Pancreas (tissue), 10 donors: ENCODE measurements around the gene SFRP2. TPM values are rescaled to one million over a fixed set of nuclear protein-coding genes. Genes with fewer than 3 reads are reported as not detected.

Experiments used
- ATAC-seq, 4 donors: fragments of 200-7000 bp; cut with Tn5 transposase; one replicate each; pipeline versions ENCODE4 v1.8.0 to v1.9.1; 2020; ENCODE audit warnings: mild to moderate bottlenecking in 4 of 4, moderate library complexity in 4 of 4
- DNase-seq, 6 donors: peaks; one replicate each; pipeline ENCODE4 v3.0.0-alpha.2; 2020
- FAIRE-seq: peaks from 2 replicates; lab custom pipeline; 2012; peaks lifted over from hg19 to GRCh38; lab: Jason Lieb, UNC
- H3K27ac ChIP-seq, 4 donors: fragments of 200-600 bp; sonication (generic); 1 replicate in 3 of 4; 2 replicates in 1 of 4; pipeline versions ENCODE4 v1.5.0 to v1.8.0; 2020
- H3K27me3 ChIP-seq, 4 donors: fragments of 200-600 bp; one replicate each; pipeline ENCODE4 v1.8.0; 2021
- H3K36me3 ChIP-seq, 3 donors: fragments of 200-600 bp; sonication (generic) in 1 of 3; one replicate each; pipeline versions ENCODE4 v1.5.0 to v1.8.0; 2020 to 2021
- H3K4me1 ChIP-seq, 3 donors: fragments of 200-600 bp; one replicate each; pipeline ENCODE4 v1.8.0; 2021
- H3K4me3 ChIP-seq, 4 donors: fragments of 200-600 bp; sonication (generic) in 2 of 4; one replicate each; pipeline versions ENCODE4 v1.5.0 to v1.8.0; 2020 to 2021
- H3K9me3 ChIP-seq, 4 donors: fragments of 200-600 bp; one replicate each; pipeline ENCODE4 v1.8.0; 2021
- CTCF ChIP-seq, 4 donors: fragments of 200-600 bp; sonication (generic) in 3 of 4; IDR thresholded peaks; one replicate each; pipeline versions ENCODE4 v1.5.0 to v1.8.0; 2021; ENCODE audit warnings: antibody characterized with exemption in 4 of 4
- WGBS, 2 donors: extraction: QIAGEN DNeasy Blood & Tissue Kit; methylation state at CpG; one replicate each; pipeline ENCODE4 v1.1.7; 2013; 5-methylcytosine and 5-hydroxymethylcytosine counted together
- intact Hi-C, 3 donors: fragments of 100-400 bp; cut with DNase I; formaldehyde crosslinking; loops; one replicate each; pipeline versions ENCODE4 v1.11.1 to v1.14.2; 2022
- polyA plus RNA-seq, 2 donors: library from polyadenylated mRNA; stranded (reverse); fragments of 200-250 nt; gene quantifications; one replicate each; pipeline ENCODE4 v1.2.3, GENCODE V29; 2013
- total RNA-seq, 6 donors: library from RNA; stranded (reverse); fragmentation: NEBNext Ultra II Directional in 4 of 6; extraction: Animal tissue kit (Norgen Biotek cat#: 25700) in 4 of 6; gene quantifications; one replicate each; pipeline versions ENCODE4 v1.2.1 to v1.2.4, GENCODE V29; 2021 to 2023
- donor health status: healthy with polysubstance abuse.
- donor health status: DM: no; HTN: no; CAD: no; lungs with moderate emphysema.
- donor health status: DM: no; HTN: no; CAD: no.
- donor health status: control.
- donor health status: control.
- donor health status: Bipolar disorder and iron deficiency.
- donor health status: DM: yes; HTN: yes; CAD: no.
- donor health status: DM: no; HTN: no; CAD: no.
- donor health status: DM: no; HTN: no; CAD: no.
- donor health status: DM: yes; HTN: yes; CAD: no.

SFRP2 gene
- total and polyA plus RNA-seq, 8 donors = 1.5 to 136 (median 5.8) TPM

- 82 to 86% methylated on average over 3 of the region's 3 CpGs for WGBS, 2 donors
- Histone ChIP-seq H3K27me3 (no peaks in the 10 kb centered on the region), H3K4me3 (no peak overlapping the region), H3K9me3 (no peaks in the 10 kb centered on the region), H3K4me1 (no peaks in the 10 kb centered on the region), H3K27ac (no peak overlapping the region), H3K36me3 (no peaks in the 10 kb centered on the region)
- ATAC-seq = no peak
- FAIRE-seq = no peak
- no peak for DNase-seq
- no peak for TF ChIP-seq CTCF (IDR thresholded peaks at IDR 0.05)
- intact Hi-C loops = no loop called here
These were observed 12.3 kb downstream of the SFRP2 start for GRCh38 chr4:153776601-153777000.

- FAIRE-seq (no peak), ATAC-seq (no peak), DNase-seq (no peak)
- Histone ChIP-seq H3K4me1 (no peaks in the 10 kb centered on the region), H3K4me3 (no peak overlapping the region), H3K27me3 (no peaks in the 10 kb centered on the region), H3K27ac (no peak overlapping the region), H3K36me3 (no peaks in the 10 kb centered on the region), H3K9me3 (no peaks in the 10 kb centered on the region)
- TF ChIP-seq CTCF (IDR thresholded peaks at IDR 0.05) = no peak
- intact Hi-C loops = no loop called here
- 83 to 88% methylated on average over 2 of the region's 2 CpGs for WGBS, 2 donors
These were observed 15.6 kb downstream of the SFRP2 start for GRCh38 chr4:153773236-153773690.

GRCh38 chr4:153771046-153771445 is 17.8 kb downstream of the SFRP2 start:
- Histone ChIP-seq H3K4me3 (no peak overlapping the region), H3K36me3 (no peaks in the 10 kb centered on the region), H3K4me1 (no peaks in the 10 kb centered on the region), H3K27ac (no peak overlapping the region), H3K9me3 (no peaks in the 10 kb centered on the region), H3K27me3 (no peaks in the 10 kb centered on the region)
- FAIRE-seq (no peak), ATAC-seq (no peak), DNase-seq (no peak)
- intact Hi-C loops = no loop called here
- no peak for TF ChIP-seq CTCF (IDR thresholded peaks at IDR 0.05)

GRCh38 chr4:153766758-153767157 is 22.1 kb downstream of the SFRP2 start:
- no peak for FAIRE-seq
- Histone ChIP-seq H3K9me3 (no peaks in the 10 kb centered on the region), H3K27ac (no peak overlapping the region), H3K27me3 (no peaks in the 10 kb centered on the region), H3K4me1 (no peaks in the 10 kb centered on the region), H3K36me3 (no peaks in the 10 kb centered on the region), H3K4me3 (no peak overlapping the region)
- ATAC-seq = no peak
- WGBS, 2 donors = 85 to 91% methylated on average over 6 of the region's 6 CpGs
- DNase-seq = no peak
- intact Hi-C loops = no loop called here
- no peak for TF ChIP-seq CTCF (IDR thresholded peaks at IDR 0.05)

GRCh38 chr4:153765894-153766293 is 23.0 kb downstream of the SFRP2 start:
- Histone ChIP-seq H3K36me3 (no peaks in the 10 kb centered on the region), H3K27me3 (no peaks in the 10 kb centered on the region), H3K4me3 (no peak overlapping the region), H3K4me1 (no peaks in the 10 kb centered on the region), H3K9me3 (no peaks in the 10 kb centered on the region), H3K27ac (no peak overlapping the region)
- TF ChIP-seq CTCF (IDR thresholded peaks at IDR 0.05) = no peak
- 76 to 79% methylated on average over 8 of the region's 8 CpGs for WGBS, 2 donors
- no peak for FAIRE-seq
- intact Hi-C loops = no loop called here
- no peak for ATAC-seq
- no peak for DNase-seq
